ENCODE data around the gene NTRK2.

Gene NTRK2

DNA sequence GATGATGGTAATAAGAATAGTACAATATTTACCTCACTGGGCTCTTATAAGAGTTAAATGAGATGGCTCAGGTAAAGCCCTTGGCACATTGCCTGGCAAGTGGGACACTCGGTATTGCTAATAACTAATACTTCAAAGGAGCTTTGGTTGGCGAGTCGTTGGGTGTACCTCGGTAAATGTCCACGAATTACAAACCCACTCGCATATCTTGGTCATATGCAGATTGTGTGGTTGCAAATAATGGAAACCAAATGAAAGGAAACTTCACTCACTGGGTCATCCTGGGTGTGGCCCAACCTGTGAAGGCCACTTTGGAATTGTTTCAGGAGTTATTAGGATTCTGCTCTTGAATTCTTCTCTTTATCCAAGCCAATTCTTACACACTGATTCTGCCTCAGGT, 147.5 kb downstream of the NTRK2 start:
- no peaks in the 10 kb centered on the region for H3K9me3 ChIP-seq (ENCODE audit: control insufficient read depth, low read length)
- TF ChIP-seq, protein P1, sequence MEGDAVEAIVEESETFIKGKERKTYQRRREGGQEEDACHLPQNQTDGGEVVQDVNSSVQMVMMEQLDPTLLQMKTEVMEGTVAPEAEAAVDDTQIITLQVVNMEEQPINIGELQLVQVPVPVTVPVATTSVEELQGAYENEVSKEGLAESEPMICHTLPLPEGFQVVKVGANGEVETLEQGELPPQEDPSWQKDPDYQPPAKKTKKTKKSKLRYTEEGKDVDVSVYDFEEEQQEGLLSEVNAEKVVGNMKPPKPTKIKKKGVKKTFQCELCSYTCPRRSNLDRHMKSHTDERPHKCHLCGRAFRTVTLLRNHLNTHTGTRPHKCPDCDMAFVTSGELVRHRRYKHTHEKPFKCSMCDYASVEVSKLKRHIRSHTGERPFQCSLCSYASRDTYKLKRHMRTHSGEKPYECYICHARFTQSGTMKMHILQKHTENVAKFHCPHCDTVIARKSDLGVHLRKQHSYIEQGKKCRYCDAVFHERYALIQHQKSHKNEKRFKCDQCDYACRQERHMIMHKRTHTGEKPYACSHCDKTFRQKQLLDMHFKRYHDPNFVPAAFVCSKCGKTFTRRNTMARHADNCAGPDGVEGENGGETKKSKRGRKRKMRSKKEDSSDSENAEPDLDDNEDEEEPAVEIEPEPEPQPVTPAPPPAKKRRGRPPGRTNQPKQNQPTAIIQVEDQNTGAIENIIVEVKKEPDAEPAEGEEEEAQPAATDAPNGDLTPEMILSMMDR (IDR thresholded peaks at IDR 0.05): no peak
- H3K79me2 ChIP-seq: no peaks in the 10 kb centered on the region
- no peaks in the 10 kb centered on the region for H3K36me3 ChIP-seq (ENCODE audit: control insufficient read depth, insufficient read depth, low read length)
- no peaks in the 10 kb centered on the region for H3K27me3 ChIP-seq (ENCODE audit: control insufficient read depth, insufficient read depth, low read length)
- no peak overlapping the region for H2AFZ ChIP-seq
- H3K4me2 ChIP-seq (ENCODE audit: low read length): no peak overlapping the region
- no peaks in the 10 kb centered on the region for H3K4me1 ChIP-seq
- no peak overlapping the region for H3K9ac ChIP-seq
- H3K27ac ChIP-seq: no peak overlapping the region
- no peak overlapping the region for H3K4me3 ChIP-seq (ENCODE audit: low read depth, low read length)

DNA sequence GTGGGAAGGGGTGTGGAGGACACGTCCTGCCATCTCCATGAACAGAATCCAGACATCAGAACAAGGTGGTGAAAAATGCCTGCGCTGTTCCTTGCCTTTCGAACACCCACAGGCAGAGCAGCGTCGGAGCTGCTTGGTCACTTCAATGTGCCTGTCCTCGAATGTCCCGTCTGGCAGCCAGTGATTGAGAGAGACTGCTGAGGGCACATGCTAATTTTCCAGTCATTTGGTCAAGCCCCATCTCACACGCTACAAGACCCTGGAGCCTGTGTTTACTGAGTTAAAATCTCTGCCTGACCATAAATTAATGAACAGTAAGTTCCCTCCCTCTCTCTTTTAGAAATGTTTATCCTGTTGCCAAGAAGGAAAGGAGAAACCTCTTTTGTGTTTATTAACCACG, 149.3 kb downstream of the NTRK2 start:
- Histone ChIP-seq H3K79me2 (no peaks in the 10 kb centered on the region), H3K27ac (no peak overlapping the region), H3K36me3 (ENCODE audit: control insufficient read depth, insufficient read depth, low read length) (no peaks in the 10 kb centered on the region), H3K27me3 (ENCODE audit: control insufficient read depth, insufficient read depth, low read length) (no peaks in the 10 kb centered on the region), H3K9me3 (ENCODE audit: control insufficient read depth, low read length) (no peaks in the 10 kb centered on the region), H3K4me1 (no peaks in the 10 kb centered on the region), H2AFZ (no peak overlapping the region), H3K9ac (no peak overlapping the region), H3K4me3 (ENCODE audit: low read depth, low read length) (no peak overlapping the region), H3K4me2 (ENCODE audit: low read length) (no peak overlapping the region)
- TF ChIP-seq, protein P1 (IDR thresholded peaks at IDR 0.05): no peak

DNA sequence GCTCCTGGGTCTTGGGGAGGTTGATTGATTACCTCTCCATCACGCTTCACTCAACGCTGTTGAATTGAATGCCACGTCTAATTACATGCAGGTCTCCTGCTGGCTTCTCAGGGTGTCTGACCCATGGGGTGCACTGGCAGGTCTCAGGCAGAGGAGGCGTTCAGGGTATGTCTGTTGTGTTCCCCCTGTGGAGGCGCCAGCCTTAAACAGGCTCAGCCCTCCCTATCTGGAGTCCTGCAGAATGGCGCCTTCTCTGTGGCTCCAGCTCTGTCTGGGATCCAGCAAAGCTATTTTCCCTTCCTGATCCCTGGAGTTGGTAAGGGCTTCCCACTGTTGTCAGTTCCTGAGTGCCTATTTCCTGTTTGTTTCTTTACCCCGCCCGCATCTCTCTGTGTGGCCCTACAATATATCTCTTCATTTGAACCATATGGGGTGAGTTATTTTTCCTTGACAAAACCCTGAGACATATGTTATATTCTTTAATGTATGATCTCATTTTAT, 150.0 kb downstream of the NTRK2 start:
- Histone ChIP-seq H3K27ac (no peak overlapping the region), H3K9me3 (ENCODE audit: control insufficient read depth, low read length) (no peaks in the 10 kb centered on the region), H2AFZ (no peak overlapping the region), H3K27me3 (ENCODE audit: control insufficient read depth, insufficient read depth, low read length) (no peaks in the 10 kb centered on the region), H3K4me1 (no peaks in the 10 kb centered on the region), H3K4me3 (ENCODE audit: low read depth, low read length) (no peak overlapping the region), H3K9ac (no peak overlapping the region), H3K4me2 (ENCODE audit: low read length) (no peak overlapping the region), H3K36me3 (ENCODE audit: control insufficient read depth, insufficient read depth, low read length) (no peaks in the 10 kb centered on the region), H3K79me2 (no peaks in the 10 kb centered on the region)
- TF ChIP-seq, protein P1 (IDR thresholded peaks at IDR 0.05): no peak

DNA sequence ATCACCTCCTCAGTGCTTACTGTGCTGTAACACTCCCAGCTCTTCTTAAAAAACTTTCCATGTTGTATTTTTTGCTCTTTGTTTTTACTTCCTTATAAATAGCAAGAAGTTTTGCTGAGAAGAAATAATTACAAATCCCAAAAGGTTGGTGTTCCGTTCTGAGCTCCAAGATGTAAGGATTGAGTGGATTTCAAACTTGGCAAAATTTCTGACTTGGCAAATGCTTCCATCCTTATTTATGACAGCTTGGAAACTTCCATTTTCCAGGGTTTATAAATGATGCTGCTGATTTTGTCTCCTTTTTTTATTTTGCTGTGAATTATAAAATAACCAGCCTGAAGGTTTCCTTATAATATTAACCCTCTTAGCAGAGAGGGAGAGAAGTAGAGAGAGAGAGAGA, 151.9 kb downstream of the NTRK2 start:
- no peak overlapping the region for H3K4me3 ChIP-seq (ENCODE audit: low read depth, low read length)
- H3K27ac ChIP-seq: no peak overlapping the region
- no peaks in the 10 kb centered on the region for H3K79me2 ChIP-seq
- TF ChIP-seq, protein P1 (IDR thresholded peaks at IDR 0.05): no peak
- no peak overlapping the region for H2AFZ ChIP-seq
- H3K4me1 ChIP-seq: no peaks in the 10 kb centered on the region
- no peak overlapping the region for H3K9ac ChIP-seq
- H3K4me2 ChIP-seq (ENCODE audit: low read length): no peak overlapping the region
- no peaks in the 10 kb centered on the region for H3K36me3 ChIP-seq (ENCODE audit: control insufficient read depth, insufficient read depth, low read length)
- no peaks in the 10 kb centered on the region for H3K27me3 ChIP-seq (ENCODE audit: control insufficient read depth, insufficient read depth, low read length)
- H3K9me3 ChIP-seq (ENCODE audit: control insufficient read depth, low read length): no peaks in the 10 kb centered on the region

DNA sequence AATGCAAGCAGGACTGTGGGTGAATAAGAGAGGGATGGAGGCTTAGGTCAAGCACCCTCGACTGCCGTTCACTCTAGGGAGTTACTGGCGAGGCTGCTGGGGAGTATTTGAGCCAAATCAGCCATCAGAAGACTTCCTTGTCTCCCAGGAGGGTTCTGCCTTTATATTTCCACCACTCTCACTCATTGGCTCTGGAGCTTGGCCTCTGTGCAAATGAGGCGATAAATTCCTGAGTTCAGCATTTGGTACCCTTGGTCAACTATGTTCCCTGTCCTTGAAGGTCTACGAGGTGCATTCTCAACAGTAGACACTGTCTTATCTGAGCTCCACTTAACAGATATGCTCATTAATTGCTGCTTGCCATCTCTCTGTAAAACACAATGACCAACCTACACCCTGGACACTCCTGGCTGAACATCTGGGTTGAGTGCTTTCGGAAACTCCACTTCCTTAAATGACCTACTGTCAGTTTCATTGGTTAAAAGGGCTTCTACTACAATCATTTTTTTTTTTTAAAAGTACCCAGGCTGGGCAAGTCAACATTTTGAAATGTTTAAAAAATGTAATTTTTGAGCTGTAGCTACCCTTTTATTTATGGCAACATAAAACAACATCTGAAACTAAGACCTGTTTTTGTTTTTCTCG, 153.2 kb downstream of the NTRK2 start:
- Histone ChIP-seq H3K27me3 (ENCODE audit: control insufficient read depth, insufficient read depth, low read length) (no peaks in the 10 kb centered on the region), H3K4me3 (ENCODE audit: low read depth, low read length) (no peak overlapping the region), H3K4me2 (ENCODE audit: low read length) (no peak overlapping the region), H2AFZ (no peak overlapping the region), H3K9me3 (ENCODE audit: control insufficient read depth, low read length) (no peaks in the 10 kb centered on the region), H3K4me1 (no peaks in the 10 kb centered on the region), H3K9ac (no peak overlapping the region), H3K27ac (no peak overlapping the region), H3K36me3 (ENCODE audit: control insufficient read depth, insufficient read depth, low read length) (no peaks in the 10 kb centered on the region), H3K79me2 (no peaks in the 10 kb centered on the region)
- TF ChIP-seq, protein P1 (IDR thresholded peaks at IDR 0.05): no peak
